ENCODE measurements around the gene CHFR.

DNA sequence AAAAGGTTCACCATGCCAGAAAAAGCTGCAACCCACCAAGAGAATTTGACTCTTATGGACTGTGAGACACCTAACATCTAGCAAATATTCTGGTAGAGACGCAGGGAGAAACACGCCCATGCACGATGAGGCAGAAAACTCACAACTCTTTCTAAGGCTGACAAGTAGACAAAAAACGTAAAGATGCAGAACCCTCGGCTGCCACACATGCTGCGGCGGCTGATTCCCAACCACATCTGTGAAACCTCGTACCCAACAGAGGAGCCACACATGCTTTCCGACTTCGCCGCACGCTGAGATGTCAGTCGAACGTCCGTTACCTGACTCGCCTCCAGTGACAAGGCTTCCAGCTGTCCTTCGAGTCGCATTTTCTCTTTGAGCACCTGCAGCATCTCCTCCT lies 80.5 kb downstream of the CHFR start:
- TF ChIP-seq, protein P1, sequence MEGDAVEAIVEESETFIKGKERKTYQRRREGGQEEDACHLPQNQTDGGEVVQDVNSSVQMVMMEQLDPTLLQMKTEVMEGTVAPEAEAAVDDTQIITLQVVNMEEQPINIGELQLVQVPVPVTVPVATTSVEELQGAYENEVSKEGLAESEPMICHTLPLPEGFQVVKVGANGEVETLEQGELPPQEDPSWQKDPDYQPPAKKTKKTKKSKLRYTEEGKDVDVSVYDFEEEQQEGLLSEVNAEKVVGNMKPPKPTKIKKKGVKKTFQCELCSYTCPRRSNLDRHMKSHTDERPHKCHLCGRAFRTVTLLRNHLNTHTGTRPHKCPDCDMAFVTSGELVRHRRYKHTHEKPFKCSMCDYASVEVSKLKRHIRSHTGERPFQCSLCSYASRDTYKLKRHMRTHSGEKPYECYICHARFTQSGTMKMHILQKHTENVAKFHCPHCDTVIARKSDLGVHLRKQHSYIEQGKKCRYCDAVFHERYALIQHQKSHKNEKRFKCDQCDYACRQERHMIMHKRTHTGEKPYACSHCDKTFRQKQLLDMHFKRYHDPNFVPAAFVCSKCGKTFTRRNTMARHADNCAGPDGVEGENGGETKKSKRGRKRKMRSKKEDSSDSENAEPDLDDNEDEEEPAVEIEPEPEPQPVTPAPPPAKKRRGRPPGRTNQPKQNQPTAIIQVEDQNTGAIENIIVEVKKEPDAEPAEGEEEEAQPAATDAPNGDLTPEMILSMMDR (IDR thresholded peaks at IDR 0.05), result no peak
- no peak for TF ChIP-seq POLR2A (IDR thresholded peaks at IDR 0.05)

Data from lower leg skin (tissue), 3 donors.